ENCODE results near the gene ZNF879.

DNA sequence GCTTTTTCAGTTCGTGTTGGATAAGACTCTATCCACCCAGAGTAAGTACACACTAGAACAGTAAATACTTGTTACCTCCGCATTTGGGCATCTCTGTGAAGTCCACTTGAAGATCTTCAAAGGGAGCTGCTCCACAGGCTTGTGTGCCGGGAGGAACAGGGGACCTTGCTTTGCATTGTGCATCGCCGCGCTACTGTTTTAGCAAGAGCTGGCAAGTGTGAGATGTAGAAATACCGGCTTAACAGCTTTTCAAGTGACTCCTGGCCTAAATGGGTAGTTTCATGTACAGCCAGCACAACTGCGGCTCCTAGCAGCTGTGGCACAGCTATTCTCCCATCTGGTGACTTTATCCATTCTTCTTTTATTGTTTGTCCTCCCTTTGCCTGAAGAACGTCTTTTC is 28.2 kb downstream of the ZNF879 start:
- TF ChIP-seq, protein P1, sequence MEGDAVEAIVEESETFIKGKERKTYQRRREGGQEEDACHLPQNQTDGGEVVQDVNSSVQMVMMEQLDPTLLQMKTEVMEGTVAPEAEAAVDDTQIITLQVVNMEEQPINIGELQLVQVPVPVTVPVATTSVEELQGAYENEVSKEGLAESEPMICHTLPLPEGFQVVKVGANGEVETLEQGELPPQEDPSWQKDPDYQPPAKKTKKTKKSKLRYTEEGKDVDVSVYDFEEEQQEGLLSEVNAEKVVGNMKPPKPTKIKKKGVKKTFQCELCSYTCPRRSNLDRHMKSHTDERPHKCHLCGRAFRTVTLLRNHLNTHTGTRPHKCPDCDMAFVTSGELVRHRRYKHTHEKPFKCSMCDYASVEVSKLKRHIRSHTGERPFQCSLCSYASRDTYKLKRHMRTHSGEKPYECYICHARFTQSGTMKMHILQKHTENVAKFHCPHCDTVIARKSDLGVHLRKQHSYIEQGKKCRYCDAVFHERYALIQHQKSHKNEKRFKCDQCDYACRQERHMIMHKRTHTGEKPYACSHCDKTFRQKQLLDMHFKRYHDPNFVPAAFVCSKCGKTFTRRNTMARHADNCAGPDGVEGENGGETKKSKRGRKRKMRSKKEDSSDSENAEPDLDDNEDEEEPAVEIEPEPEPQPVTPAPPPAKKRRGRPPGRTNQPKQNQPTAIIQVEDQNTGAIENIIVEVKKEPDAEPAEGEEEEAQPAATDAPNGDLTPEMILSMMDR (IDR thresholded peaks at IDR 0.05; ENCODE audit: borderline replicate concordance, extremely low read depth, low read length, poor library complexity, severe bottlenecking), result no peak
- no peak for TF ChIP-seq EZH2 (IDR thresholded peaks at IDR 0.05; ENCODE audit: borderline replicate concordance, low read depth, low read length, severe bottlenecking)
